Endodermal cell (in vitro differentiated cells): Measurements from ENCODE around the gene P2RX7. TPM values are rescaled to one million over a fixed set of nuclear protein-coding genes. Genes with fewer than 3 reads are reported as not detected.
"Not testable (repeated sequence)": the region's sequence is repeated elsewhere in the genome, so short reads cannot be mapped to it uniquely, and the experiment has no call there.

ENCODE experiments used
- DNase-seq: peaks from one replicate; pipeline ENCODE4 v3.0.0-alpha.2; 2017
- H3K27ac ChIP-seq: 2 replicates; pipeline ENCODE4 v1.5.1; 2013; ENCODE audit warnings: mild to moderate bottlenecking, low read depth, low read length, moderate library complexity
- H3K27me3 ChIP-seq: 2 replicates; pipeline ENCODE4 v1.6.1; 2013; ENCODE audit warnings: mild to moderate bottlenecking, low read length, moderate library complexity; ENCODE audit not compliant: insufficient read depth, control insufficient read depth, poor library complexity, severe bottlenecking
- H3K36me3 ChIP-seq: 2 replicates; pipeline ENCODE4 v1.7.0; 2013; ENCODE audit warnings: mild to moderate bottlenecking, low read length, moderate library complexity; ENCODE audit not compliant: control insufficient read depth, insufficient read depth
- H3K4me1 ChIP-seq: one replicate; pipeline ENCODE4 v1.7.0; 2013; ENCODE audit warnings: low read length; ENCODE audit not compliant: control insufficient read depth, insufficient read depth
- H3K4me3 ChIP-seq: 2 replicates; pipeline ENCODE4 v1.5.1; 2013; ENCODE audit warnings: mild to moderate bottlenecking, low read length, moderate library complexity
- H3K9ac ChIP-seq: 2 replicates; pipeline ENCODE4 v1.6.1; 2013; ENCODE audit warnings: mild to moderate bottlenecking, low read length, moderate library complexity; ENCODE audit not compliant: poor library complexity, severe bottlenecking; ENCODE audit errors: extremely low read depth
- H3K9me3 ChIP-seq: 2 replicates; pipeline ENCODE4 v1.6.1; 2013; ENCODE audit warnings: mild to moderate bottlenecking, low read length, moderate library complexity; ENCODE audit not compliant: control insufficient read depth
- H3K27ac Mint-ChIP-seq: 2 replicates; pipeline ENCODE4 v1.8.0; 2020; ENCODE audit warnings: mixed read lengths
- H3K27me3 Mint-ChIP-seq: 2 replicates; pipeline ENCODE4 v1.8.0; 2021; ENCODE audit warnings: mild to moderate bottlenecking, mixed read lengths; ENCODE audit not compliant: insufficient read depth
- H3K36me3 Mint-ChIP-seq: 2 replicates; pipeline ENCODE4 v1.8.0; 2020; ENCODE audit warnings: low read depth, mixed read lengths
- H3K4me1 Mint-ChIP-seq: 2 replicates; pipeline ENCODE4 v1.8.0; 2020; ENCODE audit warnings: mixed read lengths
- H3K4me3 Mint-ChIP-seq: 2 replicates; pipeline ENCODE4 v1.8.0; 2020; ENCODE audit warnings: mild to moderate bottlenecking, moderate library complexity, mixed read lengths
- H3K9me3 Mint-ChIP-seq: 2 replicates; pipeline ENCODE4 v1.8.0; 2020; ENCODE audit warnings: mild to moderate bottlenecking, mixed read lengths
- WGBS, 2 experiments: methylation state at CpG; one replicate each; pipeline versions ENCODE4 v1.1.5 to v1.1.7; 2013; ENCODE audit warnings: missing lambda C conversion rate in 2 of 2, mixed read lengths in 1 of 2; ENCODE audit not compliant: insufficient coverage in 1 of 2, insufficient read length in 1 of 2; 5-methylcytosine and 5-hydroxymethylcytosine counted together
- total RNA-seq, 2 donors: library from RNA; stranded (reverse); fragmentation: NEBNext Ultra II Directional in 1 of 2; extraction: Animal tissue kit (Norgen Biotek cat#: 25700) in 1 of 2; gene quantifications; 2 replicates in 1 of 2; 3 replicates in 1 of 2; pipeline ENCODE4 v1.2.1, GENCODE V29; 2021
- TF ChIP-seq, protein P1 (sequence below): fragments of 200-600 bp; sonication (generic); conservative IDR thresholded peaks from 2 replicates; pipeline ENCODE4 v1.5.0; 2021; ENCODE audit warnings: antibody characterized with exemption, mild to moderate bottlenecking

The P2RX7 gene
- total RNA-seq, 2 donors from 2014 or later = 0.18 TPM; not detected in 1

DNA sequence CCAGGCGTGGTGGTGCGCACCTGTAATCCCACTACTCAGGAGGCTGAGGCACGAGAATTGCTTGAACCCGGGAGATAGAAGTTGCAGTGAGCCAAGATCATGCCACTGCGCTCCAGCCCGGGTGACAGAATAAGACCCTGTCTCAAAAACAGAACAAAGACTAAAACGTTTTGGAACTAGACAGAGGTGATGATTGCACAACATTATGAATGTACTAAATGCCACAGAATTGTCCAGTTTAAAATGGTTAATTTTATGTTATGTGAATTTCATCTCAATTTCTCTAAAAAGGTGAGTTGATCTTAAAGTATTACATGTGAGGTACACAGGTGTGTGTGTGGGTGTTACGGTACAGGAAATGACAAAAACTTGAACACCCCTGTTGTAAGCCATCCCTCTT is 93.7 kb downstream of the P2RX7 start:
- no peaks in the 10 kb centered on the region for H3K27me3 Mint-ChIP-seq
- no peaks in the 10 kb centered on the region for H3K4me1 Mint-ChIP-seq
- TF ChIP-seq, protein P1, sequence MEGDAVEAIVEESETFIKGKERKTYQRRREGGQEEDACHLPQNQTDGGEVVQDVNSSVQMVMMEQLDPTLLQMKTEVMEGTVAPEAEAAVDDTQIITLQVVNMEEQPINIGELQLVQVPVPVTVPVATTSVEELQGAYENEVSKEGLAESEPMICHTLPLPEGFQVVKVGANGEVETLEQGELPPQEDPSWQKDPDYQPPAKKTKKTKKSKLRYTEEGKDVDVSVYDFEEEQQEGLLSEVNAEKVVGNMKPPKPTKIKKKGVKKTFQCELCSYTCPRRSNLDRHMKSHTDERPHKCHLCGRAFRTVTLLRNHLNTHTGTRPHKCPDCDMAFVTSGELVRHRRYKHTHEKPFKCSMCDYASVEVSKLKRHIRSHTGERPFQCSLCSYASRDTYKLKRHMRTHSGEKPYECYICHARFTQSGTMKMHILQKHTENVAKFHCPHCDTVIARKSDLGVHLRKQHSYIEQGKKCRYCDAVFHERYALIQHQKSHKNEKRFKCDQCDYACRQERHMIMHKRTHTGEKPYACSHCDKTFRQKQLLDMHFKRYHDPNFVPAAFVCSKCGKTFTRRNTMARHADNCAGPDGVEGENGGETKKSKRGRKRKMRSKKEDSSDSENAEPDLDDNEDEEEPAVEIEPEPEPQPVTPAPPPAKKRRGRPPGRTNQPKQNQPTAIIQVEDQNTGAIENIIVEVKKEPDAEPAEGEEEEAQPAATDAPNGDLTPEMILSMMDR = no peak
- Histone ChIP-seq H3K27ac (no peak overlapping the region), H3K36me3 (peaks cover 14% of the 10 kb centered on the region), H3K9ac (no peak overlapping the region), H3K4me3 (no peak overlapping the region), H3K9me3 (no peaks in the 10 kb centered on the region), H3K27me3 (no peaks in the 10 kb centered on the region), H3K4me1 (no peaks in the 10 kb centered on the region)
- no peak for DNase-seq
- H3K4me3 Mint-ChIP-seq = no peak overlapping the region
- 93 to 98% methylated on average over 8 of the region's 8 CpGs for WGBS, 2 experiments
- no peak overlapping the region for H3K27ac Mint-ChIP-seq
- H3K36me3 Mint-ChIP-seq = peaks cover 30% of the 10 kb centered on the region
- H3K9me3 Mint-ChIP-seq = no peaks in the 10 kb centered on the region

DNA sequence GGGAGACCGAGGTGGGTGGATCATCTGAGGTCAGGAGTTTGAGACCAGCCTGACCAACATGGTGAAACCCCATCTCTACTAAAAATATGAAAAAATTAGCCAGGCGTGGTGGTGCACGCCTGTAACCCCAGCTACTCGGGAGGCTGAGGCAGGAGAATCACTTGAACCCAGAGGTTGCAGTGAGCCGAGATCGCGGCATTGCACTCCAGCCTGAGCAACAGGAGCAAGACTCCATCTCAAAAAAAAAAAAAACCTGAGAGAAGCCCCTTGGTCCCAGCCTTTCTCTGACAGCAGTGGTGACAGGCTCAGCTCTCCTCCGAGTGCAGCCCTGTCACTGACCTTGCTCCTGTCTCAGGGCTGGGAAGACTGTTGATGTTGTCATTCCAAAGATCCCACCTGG is 94.2 kb downstream of the P2RX7 start:
- not testable (repeated sequence) for DNase-seq, H3K9me3 ChIP-seq, H3K4me1 ChIP-seq, H3K27me3 ChIP-seq, H3K4me3 Mint-ChIP-seq, H3K9me3 Mint-ChIP-seq, H3K27ac Mint-ChIP-seq, H3K4me1 Mint-ChIP-seq, H3K27ac ChIP-seq, H3K9ac ChIP-seq, H3K27me3 Mint-ChIP-seq, H3K4me3 ChIP-seq
- WGBS, 2 experiments = 92 to 96% methylated on average over 8 of the region's 8 CpGs
- H3K36me3 ChIP-seq = peaks cover 15% of the 10 kb centered on the region
- peaks cover 27% of the 10 kb centered on the region for H3K36me3 Mint-ChIP-seq

DNA sequence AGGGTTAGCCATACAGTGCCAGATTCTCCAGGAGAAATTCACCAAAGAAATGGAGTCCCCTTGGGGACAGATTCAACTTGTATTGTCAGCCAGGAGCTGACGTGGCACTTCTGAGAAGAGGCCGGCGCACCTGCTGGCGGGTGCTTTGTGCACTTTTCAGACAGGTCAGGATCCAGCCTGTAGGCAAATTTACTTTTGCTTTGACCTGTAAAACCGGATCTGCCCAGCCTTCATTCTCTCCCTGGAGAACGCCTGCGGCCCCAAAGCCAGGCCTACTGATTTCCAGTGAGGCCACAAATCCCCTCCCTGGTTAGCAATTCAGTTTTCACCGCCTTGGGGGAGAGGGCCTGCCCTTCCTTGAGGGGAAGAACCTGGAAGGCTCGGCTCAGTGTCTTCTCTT is 94.6 kb downstream of the P2RX7 start:
- 90 to 92% methylated on average over 8 to 9 of the region's 9 CpGs for WGBS, 2 experiments
- H3K4me1 Mint-ChIP-seq = no peaks in the 10 kb centered on the region
- Histone ChIP-seq H3K4me1 (no peaks in the 10 kb centered on the region), H3K4me3 (no peak overlapping the region), H3K27me3 (no peaks in the 10 kb centered on the region), H3K36me3 (peaks cover 15% of the 10 kb centered on the region), H3K27ac (no peak overlapping the region), H3K9ac (no peak overlapping the region), H3K9me3 (no peaks in the 10 kb centered on the region)
- H3K36me3 Mint-ChIP-seq = peaks cover 24% of the 10 kb centered on the region
- TF ChIP-seq, protein P1 = no peak
- no peaks in the 10 kb centered on the region for H3K9me3 Mint-ChIP-seq
- H3K4me3 Mint-ChIP-seq = no peak overlapping the region
- H3K27me3 Mint-ChIP-seq = no peaks in the 10 kb centered on the region
- H3K27ac Mint-ChIP-seq = no peak overlapping the region
- DNase-seq = no peak
